ENCODE data around the gene FAM50B.

FAM50B gene

DNA sequence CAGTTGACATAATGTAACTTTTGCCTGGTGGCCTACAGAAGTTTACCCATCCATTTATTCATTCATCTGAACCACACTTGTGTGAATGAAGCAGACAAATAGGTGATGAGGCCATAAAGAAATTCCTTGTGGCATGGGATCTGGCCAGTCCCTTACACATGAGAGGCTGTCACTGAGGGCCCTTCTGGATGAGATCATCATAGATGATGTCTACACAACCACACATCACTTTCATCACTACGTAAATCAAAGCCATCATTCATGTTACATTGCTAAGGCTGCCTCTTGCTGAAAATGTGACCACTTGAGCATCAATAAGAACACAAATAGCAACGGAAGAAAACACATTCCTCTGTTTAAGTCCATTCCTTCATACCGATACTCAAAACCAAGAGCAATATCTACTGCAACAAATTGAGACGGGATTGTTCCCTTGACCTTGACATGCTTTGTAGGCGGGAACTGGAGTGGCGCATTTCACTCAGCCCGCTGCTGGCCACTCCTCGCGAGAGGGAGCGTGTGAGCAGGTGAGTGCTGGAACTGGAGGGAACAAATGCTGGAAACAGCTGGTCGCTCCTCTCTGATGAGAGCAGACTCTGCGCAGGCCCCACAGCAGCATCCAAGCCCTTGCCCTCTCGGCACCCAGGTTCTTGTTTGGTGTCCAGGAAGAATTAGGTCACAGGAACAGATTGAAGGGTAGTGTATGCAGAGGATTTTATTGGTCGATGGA, 49.3 kb downstream of the FAM50B start:
- DNase-seq: no peak

DNA sequence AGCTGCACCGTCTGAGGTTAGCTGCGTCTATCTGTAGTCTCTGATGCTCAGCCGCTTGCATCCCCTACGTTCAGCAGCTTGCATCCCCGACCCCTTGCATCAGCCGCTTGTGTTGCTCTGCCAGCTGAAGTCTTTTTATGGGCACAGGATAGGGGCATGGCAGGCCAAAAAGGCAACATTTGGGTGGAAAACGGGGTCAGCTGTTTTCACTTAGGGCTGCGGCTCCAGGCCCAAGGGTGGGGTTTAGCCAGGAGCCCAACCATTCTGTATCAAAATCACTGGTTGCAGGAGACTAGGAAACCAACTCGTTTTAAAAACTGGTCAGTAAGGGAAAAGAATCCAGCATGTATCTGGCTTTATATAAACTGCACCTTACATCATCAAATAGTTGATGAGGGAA, 49.9 kb downstream of the FAM50B start:
- no peak for DNase-seq

GRCh38 chr6:3899970-3900439, 50.8 kb downstream of the FAM50B start:
- no peak for DNase-seq

Measured in CD4-positive, alpha-beta T cell treated with Interferon alpha-2 for 1 hour (primary cell).